H1 (cell line): ENCODE measurements around the gene SPRYD4. TPM values are rescaled to one million over a fixed set of nuclear protein-coding genes. Genes with fewer than 3 reads are reported as not detected.

ENCODE experiments used
- ATF2 ChIP-seq: IDR thresholded peaks from 2 replicates; pipeline ENCODE4 v1.6.1; 2012; ENCODE audit warnings: low read length, inconsistent platforms
- FOSL1 ChIP-seq: IDR thresholded peaks from 2 replicates; pipeline ENCODE4 v1.6.1; 2011; ENCODE audit warnings: mild to moderate bottlenecking, low read depth, low read length, moderate library complexity; ENCODE audit not compliant: insufficient read depth
- KDM1A ChIP-seq: fragments of 200-600, 300-600 bp; sonication (generic); IDR thresholded peaks from 2 replicates; pipeline ENCODE4 v1.7.1; 2016; ENCODE audit warnings: mild to moderate bottlenecking, low read length, borderline replicate concordance
- RNF2 ChIP-seq: fragments of 200-900, 300-1000 bp; sonication (generic); IDR thresholded peaks from 2 replicates; pipeline ENCODE4 v1.7.1; 2016; ENCODE audit warnings: borderline replicate concordance, low read depth, mild to moderate bottlenecking, antibody characterized with exemption, low read length; ENCODE audit not compliant: poor library complexity, severe bottlenecking; ENCODE audit errors: missing control alignments
- polyA plus RNA-seq, 7 experiments: library from polyadenylated mRNA; depleted of rRNA in 3 of 7; stranded (reverse) in 5 of 7; unstranded in 2 of 7; fragments of >200 nt in 5 of 7; fragments of 200-250 nt in 2 of 7; gene quantifications; 1 replicate in 5 of 7; 2 replicates in 1 of 7; 4 replicates in 1 of 7; pipeline versions ENCODE4 v1.2.1 to v1.2.3, GENCODE V29; 2011 to 2013; ENCODE audit warnings: missing spikeins in 2 of 7, mixed read lengths in 2 of 7
- total RNA-seq: library from RNA; stranded (reverse); fragmentation: NEBNext Ultra II Directional; extraction: Animal tissue kit (Norgen Biotek cat#: 25700); gene quantifications from 2 replicates; pipeline ENCODE4 v1.2.1, GENCODE V29; 2021
- TF ChIP-seq, protein P1 (sequence below): fragments of 300-600 bp; sonication (generic); IDR thresholded peaks from 2 replicates; pipeline ENCODE4 v1.7.1; 2012; ENCODE audit warnings: low read length, moderate library complexity, mild to moderate bottlenecking, inconsistent platforms; ENCODE audit not compliant: insufficient replicate concordance

Gene SPRYD4
- total and polyA plus RNA-seq, 2 of the 8 experiments (the other 6 are each of a cell fraction or from before 2014, with no cell fraction given): 4.3 to 5.3 TPM

GRCh38 chr12:56517854-56518253, 49.5 kb downstream of the SPRYD4 start (continued):
- TF ChIP-seq KDM1A: no peak
- TF ChIP-seq, protein P1, sequence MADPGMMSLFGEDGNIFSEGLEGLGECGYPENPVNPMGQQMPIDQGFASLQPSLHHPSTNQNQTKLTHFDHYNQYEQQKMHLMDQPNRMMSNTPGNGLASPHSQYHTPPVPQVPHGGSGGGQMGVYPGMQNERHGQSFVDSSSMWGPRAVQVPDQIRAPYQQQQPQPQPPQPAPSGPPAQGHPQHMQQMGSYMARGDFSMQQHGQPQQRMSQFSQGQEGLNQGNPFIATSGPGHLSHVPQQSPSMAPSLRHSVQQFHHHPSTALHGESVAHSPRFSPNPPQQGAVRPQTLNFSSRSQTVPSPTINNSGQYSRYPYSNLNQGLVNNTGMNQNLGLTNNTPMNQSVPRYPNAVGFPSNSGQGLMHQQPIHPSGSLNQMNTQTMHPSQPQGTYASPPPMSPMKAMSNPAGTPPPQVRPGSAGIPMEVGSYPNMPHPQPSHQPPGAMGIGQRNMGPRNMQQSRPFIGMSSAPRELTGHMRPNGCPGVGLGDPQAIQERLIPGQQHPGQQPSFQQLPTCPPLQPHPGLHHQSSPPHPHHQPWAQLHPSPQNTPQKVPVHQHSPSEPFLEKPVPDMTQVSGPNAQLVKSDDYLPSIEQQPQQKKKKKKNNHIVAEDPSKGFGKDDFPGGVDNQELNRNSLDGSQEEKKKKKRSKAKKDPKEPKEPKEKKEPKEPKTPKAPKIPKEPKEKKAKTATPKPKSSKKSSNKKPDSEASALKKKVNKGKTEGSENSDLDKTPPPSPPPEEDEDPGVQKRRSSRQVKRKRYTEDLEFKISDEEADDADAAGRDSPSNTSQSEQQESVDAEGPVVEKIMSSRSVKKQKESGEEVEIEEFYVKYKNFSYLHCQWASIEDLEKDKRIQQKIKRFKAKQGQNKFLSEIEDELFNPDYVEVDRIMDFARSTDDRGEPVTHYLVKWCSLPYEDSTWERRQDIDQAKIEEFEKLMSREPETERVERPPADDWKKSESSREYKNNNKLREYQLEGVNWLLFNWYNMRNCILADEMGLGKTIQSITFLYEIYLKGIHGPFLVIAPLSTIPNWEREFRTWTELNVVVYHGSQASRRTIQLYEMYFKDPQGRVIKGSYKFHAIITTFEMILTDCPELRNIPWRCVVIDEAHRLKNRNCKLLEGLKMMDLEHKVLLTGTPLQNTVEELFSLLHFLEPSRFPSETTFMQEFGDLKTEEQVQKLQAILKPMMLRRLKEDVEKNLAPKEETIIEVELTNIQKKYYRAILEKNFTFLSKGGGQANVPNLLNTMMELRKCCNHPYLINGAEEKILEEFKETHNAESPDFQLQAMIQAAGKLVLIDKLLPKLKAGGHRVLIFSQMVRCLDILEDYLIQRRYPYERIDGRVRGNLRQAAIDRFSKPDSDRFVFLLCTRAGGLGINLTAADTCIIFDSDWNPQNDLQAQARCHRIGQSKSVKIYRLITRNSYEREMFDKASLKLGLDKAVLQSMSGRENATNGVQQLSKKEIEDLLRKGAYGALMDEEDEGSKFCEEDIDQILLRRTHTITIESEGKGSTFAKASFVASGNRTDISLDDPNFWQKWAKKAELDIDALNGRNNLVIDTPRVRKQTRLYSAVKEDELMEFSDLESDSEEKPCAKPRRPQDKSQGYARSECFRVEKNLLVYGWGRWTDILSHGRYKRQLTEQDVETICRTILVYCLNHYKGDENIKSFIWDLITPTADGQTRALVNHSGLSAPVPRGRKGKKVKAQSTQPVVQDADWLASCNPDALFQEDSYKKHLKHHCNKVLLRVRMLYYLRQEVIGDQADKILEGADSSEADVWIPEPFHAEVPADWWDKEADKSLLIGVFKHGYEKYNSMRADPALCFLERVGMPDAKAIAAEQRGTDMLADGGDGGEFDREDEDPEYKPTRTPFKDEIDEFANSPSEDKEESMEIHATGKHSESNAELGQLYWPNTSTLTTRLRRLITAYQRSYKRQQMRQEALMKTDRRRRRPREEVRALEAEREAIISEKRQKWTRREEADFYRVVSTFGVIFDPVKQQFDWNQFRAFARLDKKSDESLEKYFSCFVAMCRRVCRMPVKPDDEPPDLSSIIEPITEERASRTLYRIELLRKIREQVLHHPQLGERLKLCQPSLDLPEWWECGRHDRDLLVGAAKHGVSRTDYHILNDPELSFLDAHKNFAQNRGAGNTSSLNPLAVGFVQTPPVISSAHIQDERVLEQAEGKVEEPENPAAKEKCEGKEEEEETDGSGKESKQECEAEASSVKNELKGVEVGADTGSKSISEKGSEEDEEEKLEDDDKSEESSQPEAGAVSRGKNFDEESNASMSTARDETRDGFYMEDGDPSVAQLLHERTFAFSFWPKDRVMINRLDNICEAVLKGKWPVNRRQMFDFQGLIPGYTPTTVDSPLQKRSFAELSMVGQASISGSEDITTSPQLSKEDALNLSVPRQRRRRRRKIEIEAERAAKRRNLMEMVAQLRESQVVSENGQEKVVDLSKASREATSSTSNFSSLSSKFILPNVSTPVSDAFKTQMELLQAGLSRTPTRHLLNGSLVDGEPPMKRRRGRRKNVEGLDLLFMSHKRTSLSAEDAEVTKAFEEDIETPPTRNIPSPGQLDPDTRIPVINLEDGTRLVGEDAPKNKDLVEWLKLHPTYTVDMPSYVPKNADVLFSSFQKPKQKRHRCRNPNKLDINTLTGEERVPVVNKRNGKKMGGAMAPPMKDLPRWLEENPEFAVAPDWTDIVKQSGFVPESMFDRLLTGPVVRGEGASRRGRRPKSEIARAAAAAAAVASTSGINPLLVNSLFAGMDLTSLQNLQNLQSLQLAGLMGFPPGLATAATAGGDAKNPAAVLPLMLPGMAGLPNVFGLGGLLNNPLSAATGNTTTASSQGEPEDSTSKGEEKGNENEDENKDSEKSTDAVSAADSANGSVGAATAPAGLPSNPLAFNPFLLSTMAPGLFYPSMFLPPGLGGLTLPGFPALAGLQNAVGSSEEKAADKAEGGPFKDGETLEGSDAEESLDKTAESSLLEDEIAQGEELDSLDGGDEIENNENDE: no peak
- TF ChIP-seq FOSL1: no peak
- no peak for TF ChIP-seq ATF2
- TF ChIP-seq RNF2: no peak
